Fibroblast of villous mesenchyme (primary cell): ENCODE results near the gene C1orf74. TPM values are rescaled to one million over a fixed set of nuclear protein-coding genes. Genes with fewer than 3 reads are reported as not detected.

Experiments
- DNase-seq: peaks from one replicate; pipeline ENCODE4 v3.0.0-alpha.2; 2010; ENCODE audit warnings: low read depth
- H3K4me3 ChIP-seq: 2 replicates; pipeline ENCODE4 v1.5.1; 2011; ENCODE audit warnings: low read depth, mild to moderate bottlenecking, low read length
- CTCF ChIP-seq: IDR thresholded peaks from 2 replicates; pipeline ENCODE4 v1.5.1; 2012; ENCODE audit warnings: low read depth, mild to moderate bottlenecking, low read length; ENCODE audit not compliant: insufficient read depth
- total RNA-seq: library from RNA; depleted of rRNA; stranded (reverse); fragments of >200 nt; gene quantifications from 2 replicates; pipeline ENCODE4 v1.2.3, GENCODE V29; 2012

The C1orf74 gene
- total RNA-seq, 1 donor, result 3.0 TPM

- H3K4me3 ChIP-seq, result no peak overlapping the region
- DNase-seq, result no peak
- no peak for TF ChIP-seq CTCF
Measured at GRCh38 chr1:209748620-209749019, 35.7 kb downstream of the C1orf74 start.

- DNase-seq, result peak; percentile 93
- peak; percentile 84 for TF ChIP-seq CTCF
- peak overlapping the region; percentile 28 for H3K4me3 ChIP-seq
Measured at GRCh38 chr1:209747580-209748262, 36.6 kb downstream of the C1orf74 start.

GRCh38 chr1:209746451-209747165 lies 37.8 kb downstream of the C1orf74 start:
- no peak overlapping the region for H3K4me3 ChIP-seq
- DNase-seq, result peak; percentile 31
- TF ChIP-seq CTCF, result no peak

GRCh38 chr1:209743145-209743482 lies 41.2 kb downstream of the C1orf74 start:
- no peak for TF ChIP-seq CTCF
- DNase-seq, result peak; percentile 30
- no peak overlapping the region for H3K4me3 ChIP-seq

- DNase-seq, result peak; percentile 49
- H3K4me3 ChIP-seq, result no peak overlapping the region
- TF ChIP-seq CTCF, result no peak
Measured at GRCh38 chr1:209742409-209743144, 41.8 kb downstream of the C1orf74 start.

GRCh38 chr1:209741889-209742288 lies 42.5 kb downstream of the C1orf74 start:
- H3K4me3 ChIP-seq, result no peak overlapping the region
- TF ChIP-seq CTCF, result no peak
- DNase-seq, result no peak
